GM21717 (cell line): Measurements from ENCODE around the gene NEURL1B.
"Not testable (repeated sequence)": the region's sequence is repeated elsewhere in the genome, so short reads cannot be mapped to it uniquely, and the experiment has no call there.

Experiments
- ATAC-seq: cut with Tn5 transposase; IDR thresholded peaks from one replicate; pipeline ENCODE4 v1.9.1; 2021; ENCODE audit warnings: mild to moderate bottlenecking, moderate library complexity; ENCODE audit not compliant: unreplicated experiment

Gene NEURL1B

DNA sequence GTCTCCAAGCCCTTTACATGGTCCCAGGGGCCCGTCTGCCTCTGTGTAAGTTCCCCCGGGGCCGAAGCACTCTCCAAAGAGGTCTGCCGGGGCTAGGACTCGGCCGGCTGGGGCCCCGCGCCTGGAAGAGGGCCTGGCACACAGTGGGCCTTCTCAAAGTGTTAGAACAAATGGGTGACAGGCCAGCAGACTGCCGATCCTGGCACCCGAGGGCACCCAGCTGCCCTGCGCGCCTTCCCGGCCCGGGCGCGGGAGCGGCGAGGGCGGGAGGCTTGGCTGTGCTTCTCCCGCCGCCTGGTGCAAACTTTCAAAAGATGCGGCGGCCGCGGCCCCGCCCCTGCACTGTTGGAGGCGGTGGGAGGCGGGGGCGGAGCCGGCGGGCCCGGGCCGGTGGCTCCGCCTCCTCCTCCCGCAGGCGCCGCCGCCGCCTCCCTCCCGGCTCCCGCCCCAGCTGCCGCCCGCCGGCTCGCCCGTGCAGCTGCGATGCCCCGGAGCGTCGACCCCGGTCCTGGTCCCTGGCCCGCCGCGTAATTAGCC is at the start of gene NEURL1B:
TSS of gene NEURL1B (plus strand) at position 442 of the 537 bp plus-strand sequence. CDS start 144 bp downstream, outside the sequence.
- no peak for ATAC-seq

DNA sequence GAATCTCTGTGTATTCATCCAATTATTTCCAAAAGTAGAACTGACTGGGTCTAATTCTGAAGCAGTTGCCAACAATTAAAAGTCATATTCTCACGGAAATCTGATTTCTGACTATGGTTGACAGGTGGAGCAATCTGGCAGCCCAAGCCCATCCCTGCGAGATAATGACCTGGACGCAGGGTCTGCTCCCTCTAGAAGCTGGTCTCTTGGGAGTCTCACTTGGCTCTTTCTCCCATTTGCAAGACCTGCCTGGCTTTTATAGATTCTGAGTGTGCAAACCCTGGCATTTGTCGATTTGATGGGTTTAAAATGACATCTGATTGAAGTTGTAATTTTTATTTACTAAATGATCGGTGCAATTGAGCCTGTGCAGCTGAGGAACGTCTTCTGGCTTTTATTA is 49.4 kb upstream of the NEURL1B start:
- ATAC-seq: no peak

DNA sequence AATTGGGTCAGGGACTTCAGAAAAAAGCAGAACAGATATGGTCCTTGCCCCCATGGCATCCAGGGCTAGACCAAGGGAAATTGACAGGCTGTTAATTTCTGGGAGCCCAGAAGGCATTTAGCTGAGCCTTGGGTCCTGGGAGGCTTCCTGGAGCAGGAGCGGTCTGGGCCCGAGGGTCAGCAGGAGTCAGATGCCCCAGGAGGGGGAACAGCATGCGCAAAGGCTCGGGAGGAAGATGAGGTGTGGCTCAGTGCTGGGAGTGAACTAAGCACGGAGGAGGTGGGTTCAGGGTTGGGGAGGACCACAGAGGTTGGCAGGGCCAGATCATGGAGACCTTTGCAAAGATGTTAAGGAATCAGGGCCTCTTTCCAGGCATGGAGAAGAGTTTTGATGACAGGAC is 48.2 kb upstream of the NEURL1B start:
- no peak for ATAC-seq

- ATAC-seq: no peak
These were observed 47.8 kb upstream of the NEURL1B start for GRCh38 chr5:172593306-172593705.

DNA sequence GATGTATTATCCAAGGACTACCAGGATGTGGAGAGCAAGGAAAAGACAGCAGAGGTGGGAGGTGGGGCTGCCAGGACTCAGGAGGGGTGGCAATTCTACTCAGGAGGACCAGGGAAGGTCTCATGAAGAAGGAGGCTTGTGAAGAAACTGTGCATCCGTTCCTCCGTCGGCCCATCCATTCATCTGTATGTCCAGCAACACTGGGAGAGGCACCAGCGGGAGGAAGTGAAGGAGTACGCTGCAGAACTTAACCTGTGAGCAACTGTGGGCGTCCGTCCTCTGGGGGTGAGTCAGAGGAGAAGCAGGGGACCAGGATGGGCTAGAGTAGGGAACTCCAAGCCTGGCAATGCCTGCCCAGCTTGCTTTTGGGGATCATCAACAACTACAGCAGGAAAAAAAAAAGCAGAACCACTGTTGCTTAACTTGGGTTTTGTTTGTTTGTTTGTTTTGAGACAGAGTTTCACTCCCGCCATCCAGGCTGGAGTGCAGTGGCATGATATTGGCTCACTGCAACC is 47.3 kb upstream of the NEURL1B start:
- ATAC-seq: no peak

GRCh38 chr5:172594431-172594830 is 46.6 kb upstream of the NEURL1B start:
- ATAC-seq: no peak

GRCh38 chr5:172594867-172595466 is 46.1 kb upstream of the NEURL1B start:
- no peak for ATAC-seq

- no peak for ATAC-seq
These were observed 45.2 kb upstream of the NEURL1B start for GRCh38 chr5:172595596-172596455.

- no peak for ATAC-seq
These were observed 44.3 kb upstream of the NEURL1B start for GRCh38 chr5:172596638-172597231.

DNA sequence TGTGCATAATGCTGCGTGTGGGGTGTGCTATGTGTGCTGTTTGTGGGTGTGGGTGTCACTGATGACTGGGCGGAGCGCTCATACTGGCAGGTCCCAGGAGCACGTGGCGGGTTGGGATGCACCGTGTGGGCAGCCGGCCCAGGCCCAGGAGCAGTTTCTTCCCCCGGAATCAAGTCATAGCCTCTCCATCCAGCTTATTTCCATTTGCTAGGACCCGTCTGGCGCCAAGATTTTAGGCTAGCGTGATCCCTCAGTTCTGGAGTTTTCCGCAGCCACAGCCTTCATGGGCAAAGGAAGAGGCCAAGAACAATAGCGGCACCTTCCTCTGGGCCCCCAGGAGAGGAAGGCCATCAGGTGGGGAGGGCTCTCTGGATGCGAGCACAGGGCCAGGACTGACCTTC is 43.3 kb upstream of the NEURL1B start:
- ATAC-seq: no peak

DNA sequence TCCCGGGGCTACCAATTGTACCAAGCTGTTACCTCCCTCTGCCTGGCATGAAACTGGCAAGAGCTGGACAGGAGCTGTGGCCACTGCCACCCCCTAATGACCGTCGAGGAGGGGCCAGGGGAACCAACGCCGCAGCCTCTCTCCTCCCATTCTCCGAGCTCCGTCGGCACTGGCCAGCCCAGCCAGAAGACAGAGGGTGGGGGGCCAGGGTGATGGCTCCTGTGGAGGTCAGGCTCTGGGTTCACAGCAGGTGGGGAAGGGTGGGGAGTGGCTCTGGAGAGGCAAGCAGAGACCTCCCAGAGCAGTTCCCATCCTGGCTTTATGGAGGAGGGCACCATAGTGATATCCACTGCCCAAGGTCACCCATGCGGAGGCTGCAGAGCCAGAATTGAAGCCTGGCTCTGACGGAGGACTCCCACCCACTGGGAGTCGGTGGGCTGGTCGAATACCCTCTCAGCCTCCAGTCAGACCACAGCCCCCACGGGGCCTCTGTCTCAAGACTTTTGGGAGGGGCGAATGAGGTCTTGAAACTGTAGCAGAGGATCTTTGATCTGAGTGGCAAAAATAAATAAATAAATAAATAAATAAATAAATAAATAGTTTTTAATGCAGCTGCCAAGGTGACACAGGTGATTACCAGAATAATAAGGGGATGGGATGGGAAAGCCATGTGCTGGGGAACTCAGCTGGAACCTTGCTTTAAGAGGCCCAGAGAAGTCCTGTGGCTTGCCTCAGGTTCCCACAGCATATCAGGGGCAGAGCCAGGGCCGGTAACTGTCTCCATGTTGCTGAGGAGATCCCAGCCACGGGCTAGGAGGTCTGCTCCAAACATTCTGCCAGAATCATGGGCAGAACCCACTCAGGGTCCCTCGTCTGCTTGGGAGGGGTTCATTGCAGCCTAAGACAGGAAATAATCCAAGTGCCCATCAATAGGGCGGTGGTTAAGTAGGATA is 42.5 kb upstream of the NEURL1B start:
- ATAC-seq: no peak

- ATAC-seq: no peak
These were observed 41.9 kb upstream of the NEURL1B start for GRCh38 chr5:172599204-172599567.

GRCh38 chr5:172600571-172600970 is 40.5 kb upstream of the NEURL1B start:
- no peak for ATAC-seq

- ATAC-seq: not testable (repeated sequence)
These were observed 39.5 kb upstream of the NEURL1B start for GRCh38 chr5:172601576-172601975.

GRCh38 chr5:172602783-172603231 is 38.3 kb upstream of the NEURL1B start:
- ATAC-seq: no peak

DNA sequence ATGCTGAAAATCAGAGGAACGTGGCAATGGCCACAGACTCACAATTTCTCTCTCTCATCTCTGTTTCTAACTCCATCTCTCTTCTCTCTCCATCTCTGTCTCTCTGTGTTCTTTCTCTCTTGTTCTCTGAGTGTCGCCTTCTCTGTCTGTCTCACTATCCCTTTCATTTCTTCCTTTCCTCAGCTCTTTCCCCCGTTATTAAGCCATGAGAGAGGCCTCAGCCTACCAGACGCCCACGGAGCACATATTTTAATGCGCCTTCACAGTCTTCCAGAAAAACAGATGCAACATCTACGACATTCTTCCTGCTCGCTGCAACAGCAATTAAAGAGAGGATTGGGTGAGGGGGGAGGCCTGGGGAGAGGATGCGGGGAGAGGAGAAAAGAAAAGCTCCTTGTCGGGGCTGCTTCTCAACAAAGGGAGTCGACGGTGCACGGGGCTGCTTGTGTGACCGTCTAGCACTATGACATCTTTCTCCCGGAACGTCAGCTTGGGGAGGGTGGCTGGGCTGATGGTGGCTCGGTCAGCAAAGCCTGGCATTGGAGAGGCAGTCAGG is 37.7 kb upstream of the NEURL1B start:
- no peak for ATAC-seq

DNA sequence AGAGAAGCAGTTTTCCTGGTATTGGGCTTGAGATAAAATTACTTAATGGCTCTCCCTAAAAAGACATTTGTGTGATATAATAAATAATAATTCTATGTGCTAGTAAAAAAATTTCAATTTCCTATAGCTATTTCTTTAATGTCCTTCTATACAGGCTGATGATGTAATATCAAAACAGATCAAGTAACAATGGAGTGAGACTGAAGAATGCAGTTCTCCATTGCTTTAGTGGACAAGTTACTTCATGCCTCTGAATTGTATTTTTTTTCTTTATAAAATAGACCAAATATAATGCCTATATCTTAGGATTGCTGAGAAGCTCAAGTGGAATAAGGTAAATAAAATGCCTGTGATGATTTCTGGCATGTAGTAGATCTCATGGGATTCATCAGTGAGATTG is 35.6 kb upstream of the NEURL1B start:
- ATAC-seq: no peak

GRCh38 chr5:172606156-172606785 is 34.8 kb upstream of the NEURL1B start:
- ATAC-seq: no peak

DNA sequence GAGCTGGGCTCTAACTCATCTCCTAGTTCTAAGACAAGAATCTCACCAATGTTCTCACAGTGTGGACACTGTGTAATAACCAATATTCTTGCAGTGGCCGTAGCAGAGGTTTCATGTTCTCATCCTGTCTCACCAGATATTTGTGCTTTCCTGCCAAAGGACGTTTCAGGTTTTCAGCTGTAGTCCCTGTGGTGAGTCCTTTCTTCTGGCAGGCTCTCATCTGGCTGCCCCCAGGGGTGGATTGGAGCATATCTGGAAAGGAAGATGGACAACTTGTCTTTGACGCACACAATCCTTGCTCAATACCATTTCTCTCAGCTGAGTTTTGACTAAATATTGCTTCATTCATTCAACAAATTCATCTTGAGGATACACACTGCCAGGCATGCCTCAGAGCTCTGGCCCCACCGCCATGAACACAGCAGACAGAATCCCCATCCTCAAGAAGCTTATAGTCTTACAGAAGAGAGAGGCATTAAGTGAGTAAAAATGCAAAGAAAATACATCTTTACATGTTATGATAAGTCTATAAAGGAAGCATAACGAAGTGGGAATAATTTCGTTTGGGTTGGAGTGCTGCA is 33.8 kb upstream of the NEURL1B start:
- ATAC-seq: no peak
